ENCODE measurements around the gene TRIP11. TPM values are rescaled to one million over a fixed set of nuclear protein-coding genes. Genes with fewer than 3 reads are reported as not detected.
A peak's percentile ranks its signal among the peaks of the same experiment; 100 is the strongest.

Gene TRIP11
- total RNA-seq, 2 experiments from 2014 or later = 15.1 to 44.4 TPM

DNA sequence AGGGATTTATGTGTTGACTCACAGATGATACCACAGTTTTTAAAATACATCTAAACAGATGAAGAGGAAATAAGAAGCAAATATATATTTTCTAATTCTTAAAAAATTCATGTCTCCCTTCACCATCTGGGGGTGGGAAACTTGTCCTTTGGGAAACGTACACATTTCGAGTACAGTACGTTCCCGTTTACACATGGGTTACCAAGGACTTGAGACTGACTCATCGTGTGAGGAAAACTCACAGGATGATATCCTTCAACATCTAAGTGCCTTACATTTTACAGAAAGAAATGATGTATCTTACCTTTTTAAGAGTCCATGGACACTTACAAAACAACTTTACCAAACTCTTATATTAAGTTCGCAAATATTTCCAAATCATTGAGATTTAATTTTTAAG is 76.4 kb downstream of the TRIP11 start:
- TF ChIP-seq EZH2phosphoT487 (IDR thresholded peaks at IDR 0.05; ENCODE audit: borderline replicate concordance, low read depth, low read length) = no peak
- TF ChIP-seq, protein P1, sequence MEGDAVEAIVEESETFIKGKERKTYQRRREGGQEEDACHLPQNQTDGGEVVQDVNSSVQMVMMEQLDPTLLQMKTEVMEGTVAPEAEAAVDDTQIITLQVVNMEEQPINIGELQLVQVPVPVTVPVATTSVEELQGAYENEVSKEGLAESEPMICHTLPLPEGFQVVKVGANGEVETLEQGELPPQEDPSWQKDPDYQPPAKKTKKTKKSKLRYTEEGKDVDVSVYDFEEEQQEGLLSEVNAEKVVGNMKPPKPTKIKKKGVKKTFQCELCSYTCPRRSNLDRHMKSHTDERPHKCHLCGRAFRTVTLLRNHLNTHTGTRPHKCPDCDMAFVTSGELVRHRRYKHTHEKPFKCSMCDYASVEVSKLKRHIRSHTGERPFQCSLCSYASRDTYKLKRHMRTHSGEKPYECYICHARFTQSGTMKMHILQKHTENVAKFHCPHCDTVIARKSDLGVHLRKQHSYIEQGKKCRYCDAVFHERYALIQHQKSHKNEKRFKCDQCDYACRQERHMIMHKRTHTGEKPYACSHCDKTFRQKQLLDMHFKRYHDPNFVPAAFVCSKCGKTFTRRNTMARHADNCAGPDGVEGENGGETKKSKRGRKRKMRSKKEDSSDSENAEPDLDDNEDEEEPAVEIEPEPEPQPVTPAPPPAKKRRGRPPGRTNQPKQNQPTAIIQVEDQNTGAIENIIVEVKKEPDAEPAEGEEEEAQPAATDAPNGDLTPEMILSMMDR (conservative IDR thresholded peaks at IDR 0.05; ENCODE audit: low read length) = no peak
- ChIA-PET CTCF (ENCODE audit: unreplicated experiment) (no interaction called here), POLR2A (interaction anchor here (0.6 to 1.2 kb wide), 5 partner anchors 9 to 780 kb away, joined by 3 to 5 read pairs (median 5); no protein-coding TSS in a partner anchor)
- DNase-seq (ENCODE audit: low spot score) = no peak
- Histone ChIP-seq H3K79me2 (ENCODE audit: insufficient read depth, low read depth, low read length) (no peaks in the 10 kb centered on the region), H3K36me3 (ENCODE audit: insufficient read depth, low read length) (peaks cover 16% of the 10 kb centered on the region), H2AFZ (ENCODE audit: low read length) (no peak overlapping the region), H3K9me2 (ENCODE audit: insufficient read depth, low read length) (0 out of 2 replicates have a peak, but pooled peaks cover 3% of the 10 kb centered on the region), H3K4me2 (ENCODE audit: low read length) (no peak overlapping the region), H3K27ac (ENCODE audit: low read depth, low read length, poor library complexity, severe bottlenecking) (no peak overlapping the region), H3K4me1 (ENCODE audit: insufficient read depth, low read length, poor library complexity, severe bottlenecking) (no peaks in the 10 kb centered on the region), H3K4me3 (ENCODE audit: low read depth, low read length, poor library complexity, severe bottlenecking) (no peak overlapping the region), H4K20me1 (ENCODE audit: insufficient read depth, low read length) (no peaks in the 10 kb centered on the region), H3K9me3 (ENCODE audit: low read length) (no peaks in the 10 kb centered on the region)
- intact Hi-C loops (cut with micrococcal nuclease; ENCODE audit: unreplicated experiment) = no loop called here
- no TSS peak for BruUV-seq (replicated peaks)

DNA sequence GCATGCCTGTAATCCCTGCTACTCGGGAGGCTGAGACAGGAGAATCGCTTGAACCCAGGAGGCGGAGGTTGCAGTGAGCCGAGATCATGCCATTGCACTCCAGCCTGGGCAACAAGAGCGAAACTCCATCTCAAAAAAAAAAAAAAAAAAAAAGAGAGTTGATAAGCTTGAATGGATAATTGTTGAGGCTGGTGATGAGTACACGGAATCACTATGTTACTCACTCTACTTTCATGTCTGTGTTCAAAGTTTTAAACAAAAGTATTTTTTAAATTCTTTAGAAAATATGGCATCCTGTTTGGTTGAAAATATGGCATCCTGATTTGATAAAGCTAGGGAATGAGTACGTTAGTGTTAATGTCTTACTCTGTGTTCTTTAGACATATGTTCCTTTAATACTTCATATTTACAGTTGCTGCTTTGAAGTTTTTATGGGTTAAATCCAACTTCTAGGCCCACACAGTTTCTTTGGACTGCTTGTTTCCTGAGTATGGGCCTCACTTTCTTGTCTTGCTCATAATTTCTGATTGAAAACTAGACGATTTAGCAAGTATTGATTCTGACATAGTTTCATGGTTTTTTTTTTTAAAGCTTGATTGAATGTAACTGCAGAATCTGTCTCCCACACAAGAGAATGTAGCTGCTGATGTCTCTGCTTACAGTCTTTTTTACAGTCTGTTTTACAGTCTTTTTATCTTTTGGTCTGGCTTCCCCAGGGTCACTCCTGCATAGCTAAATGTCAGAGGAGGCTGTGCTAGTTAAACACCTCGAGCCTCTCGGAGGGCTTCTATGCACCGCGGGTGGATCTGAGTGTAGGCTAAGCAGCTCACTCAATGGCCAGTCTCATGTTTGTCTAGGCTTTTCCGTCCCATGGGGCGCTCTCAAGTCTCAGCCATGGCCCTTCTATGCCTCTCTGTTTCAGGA is 78.3 kb downstream of the TRIP11 start:
- TF ChIP-seq, protein P1 (conservative IDR thresholded peaks at IDR 0.05; ENCODE audit: low read length) = no peak
- no peak for TF ChIP-seq EZH2phosphoT487 (IDR thresholded peaks at IDR 0.05; ENCODE audit: borderline replicate concordance, low read depth, low read length)
- ChIA-PET POLR2A (no interaction called here), CTCF (ENCODE audit: unreplicated experiment) (no interaction called here)
- H4K20me1 ChIP-seq (ENCODE audit: insufficient read depth, low read length) = no peaks in the 10 kb centered on the region
- H2AFZ ChIP-seq (ENCODE audit: low read length) = no peak overlapping the region
- no peak overlapping the region for H3K4me2 ChIP-seq (ENCODE audit: low read length)
- 0 out of 2 replicates have a peak, but pooled peaks cover 1% of the 10 kb centered on the region for H3K9me2 ChIP-seq (ENCODE audit: insufficient read depth, low read length)
- DNase-seq (ENCODE audit: low spot score) = no peak
- H3K27ac ChIP-seq (ENCODE audit: low read depth, low read length, poor library complexity, severe bottlenecking) = no peak overlapping the region
- no peak overlapping the region for H3K4me3 ChIP-seq (ENCODE audit: low read depth, low read length, poor library complexity, severe bottlenecking)
- H3K79me2 ChIP-seq (ENCODE audit: insufficient read depth, low read depth, low read length) = no peaks in the 10 kb centered on the region
- no peaks in the 10 kb centered on the region for H3K9me3 ChIP-seq (ENCODE audit: low read length)
- BruUV-seq (replicated peaks) = TSS peak; percentile 49
- intact Hi-C loops (cut with micrococcal nuclease; ENCODE audit: unreplicated experiment) = no loop called here
- no peaks in the 10 kb centered on the region for H3K4me1 ChIP-seq (ENCODE audit: insufficient read depth, low read length, poor library complexity, severe bottlenecking)
- H3K36me3 ChIP-seq (ENCODE audit: insufficient read depth, low read length) = 0 out of 2 replicates have a peak, but pooled peaks cover 4% of the 10 kb centered on the region

DNA sequence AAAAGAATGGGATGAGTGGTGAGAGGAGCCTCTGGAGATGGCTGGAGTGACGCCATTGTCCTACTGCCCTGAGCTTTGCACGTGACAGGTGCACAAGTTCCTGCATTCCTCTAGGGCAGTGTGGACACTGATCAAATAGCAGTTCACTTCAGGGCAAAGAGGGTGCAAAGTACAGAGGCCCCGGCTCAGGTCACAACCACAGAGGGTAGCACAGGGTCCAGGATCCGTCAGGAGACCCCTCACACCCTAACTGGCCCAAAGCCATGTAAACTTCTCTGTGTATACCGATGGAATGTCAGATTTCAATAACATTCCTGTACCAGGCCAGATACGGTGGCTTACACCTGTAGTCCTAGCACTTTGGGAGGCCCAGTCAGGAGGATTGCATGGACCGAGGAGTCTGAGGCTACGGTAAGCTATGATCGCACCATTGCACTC is 82.0 kb downstream of the TRIP11 start:
- no peaks in the 10 kb centered on the region for H3K9me2 ChIP-seq (ENCODE audit: insufficient read depth, low read length)
- no peak overlapping the region for H3K27ac ChIP-seq (ENCODE audit: low read depth, low read length, poor library complexity, severe bottlenecking)
- H4K20me1 ChIP-seq (ENCODE audit: insufficient read depth, low read length) = no peaks in the 10 kb centered on the region
- H3K79me2 ChIP-seq (ENCODE audit: insufficient read depth, low read depth, low read length) = no peaks in the 10 kb centered on the region
- H3K4me3 ChIP-seq (ENCODE audit: low read depth, low read length, poor library complexity, severe bottlenecking) = no peak overlapping the region
- H3K4me1 ChIP-seq (ENCODE audit: insufficient read depth, low read length, poor library complexity, severe bottlenecking) = no peaks in the 10 kb centered on the region
- BruUV-seq (replicated peaks) = no TSS peak
- no peak overlapping the region for H2AFZ ChIP-seq (ENCODE audit: low read length)
- CTCF ChIA-PET (ENCODE audit: unreplicated experiment) = no interaction called here
- no peaks in the 10 kb centered on the region for H3K36me3 ChIP-seq (ENCODE audit: insufficient read depth, low read length)
- no peak overlapping the region for H3K4me2 ChIP-seq (ENCODE audit: low read length)
- intact Hi-C loops (cut with micrococcal nuclease; ENCODE audit: unreplicated experiment) = no loop called here
- TF ChIP-seq EZH2phosphoT487 (IDR thresholded peaks at IDR 0.05; ENCODE audit: borderline replicate concordance, low read depth, low read length) = no peak
- TF ChIP-seq, protein P1 (conservative IDR thresholded peaks at IDR 0.05; ENCODE audit: low read length) = no peak
- POLR2A ChIA-PET = no interaction called here
- DNase-seq (ENCODE audit: low spot score) = no peak
- no peaks in the 10 kb centered on the region for H3K9me3 ChIP-seq (ENCODE audit: low read length)

All from OCI-LY7 (cell line).